Loucy (cell line): ENCODE results near the gene RNF7.

Experiments used
- EZH2phosphoT487 ChIP-seq: fragments of 200-600 bp; IDR thresholded peaks from 2 replicates; pipeline ENCODE4 v1.6.1; 2018; ENCODE audit warnings: antibody characterized with exemption, mild to moderate bottlenecking, moderate library complexity, borderline replicate concordance
- TF ChIP-seq, protein P1 (sequence below): fragments of 200-600 bp; sonication (generic); conservative IDR thresholded peaks from 2 replicates; pipeline ENCODE4 v1.5.1; 2014; ENCODE audit warnings: mild to moderate bottlenecking, antibody characterized with exemption, low read length

DNA sequence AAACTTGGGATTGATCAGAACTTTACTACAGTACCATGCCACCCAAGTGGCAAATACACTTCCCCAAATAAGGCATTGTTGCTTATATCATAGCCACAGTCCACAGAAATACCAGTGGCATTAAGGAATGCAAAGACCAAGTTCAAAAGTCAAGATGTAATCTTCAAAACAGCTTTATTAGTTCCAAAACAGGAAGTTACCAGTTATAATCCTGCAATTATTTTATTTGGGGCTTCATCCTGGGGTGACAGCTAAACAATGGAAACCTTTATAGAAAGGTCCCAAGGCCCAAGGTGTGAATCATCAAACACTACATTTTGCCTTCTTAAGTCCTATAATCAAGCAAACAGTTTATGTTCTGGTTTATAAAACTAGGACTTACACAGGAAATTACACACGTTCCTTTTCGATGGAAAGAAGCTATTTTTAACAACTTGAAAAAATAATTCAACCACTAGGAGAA, 30.3 kb upstream of the RNF7 start:
- TF ChIP-seq, protein P1, sequence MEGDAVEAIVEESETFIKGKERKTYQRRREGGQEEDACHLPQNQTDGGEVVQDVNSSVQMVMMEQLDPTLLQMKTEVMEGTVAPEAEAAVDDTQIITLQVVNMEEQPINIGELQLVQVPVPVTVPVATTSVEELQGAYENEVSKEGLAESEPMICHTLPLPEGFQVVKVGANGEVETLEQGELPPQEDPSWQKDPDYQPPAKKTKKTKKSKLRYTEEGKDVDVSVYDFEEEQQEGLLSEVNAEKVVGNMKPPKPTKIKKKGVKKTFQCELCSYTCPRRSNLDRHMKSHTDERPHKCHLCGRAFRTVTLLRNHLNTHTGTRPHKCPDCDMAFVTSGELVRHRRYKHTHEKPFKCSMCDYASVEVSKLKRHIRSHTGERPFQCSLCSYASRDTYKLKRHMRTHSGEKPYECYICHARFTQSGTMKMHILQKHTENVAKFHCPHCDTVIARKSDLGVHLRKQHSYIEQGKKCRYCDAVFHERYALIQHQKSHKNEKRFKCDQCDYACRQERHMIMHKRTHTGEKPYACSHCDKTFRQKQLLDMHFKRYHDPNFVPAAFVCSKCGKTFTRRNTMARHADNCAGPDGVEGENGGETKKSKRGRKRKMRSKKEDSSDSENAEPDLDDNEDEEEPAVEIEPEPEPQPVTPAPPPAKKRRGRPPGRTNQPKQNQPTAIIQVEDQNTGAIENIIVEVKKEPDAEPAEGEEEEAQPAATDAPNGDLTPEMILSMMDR = no peak
- no peak for TF ChIP-seq EZH2phosphoT487
